Measurements from ENCODE around the gene HAUS8.
"Not testable (repeated sequence)": the region's sequence is repeated elsewhere in the genome, so short reads cannot be mapped to it uniquely, and the experiment has no call there.

The HAUS8 gene

GRCh38 chr19:17101686-17102628 lies 26.7 kb upstream of the HAUS8 start:
- DNase-seq (ENCODE audit: low read depth), result no peak

- no peak for DNase-seq (ENCODE audit: low read depth)
Measured at GRCh38 chr19:17098326-17098725, 23.1 kb upstream of the HAUS8 start.

- DNase-seq (ENCODE audit: low read depth), result no peak
Measured at GRCh38 chr19:17097593-17098126, 22.4 kb upstream of the HAUS8 start.

- no peak for DNase-seq (ENCODE audit: low read depth)
Measured at GRCh38 chr19:17095141-17095919, 20.1 kb upstream of the HAUS8 start.

- not testable (repeated sequence) for DNase-seq (ENCODE audit: low read depth)
Measured at GRCh38 chr19:17094694-17095093, 19.4 kb upstream of the HAUS8 start.

GRCh38 chr19:17092696-17093095 lies 17.4 kb upstream of the HAUS8 start:
- DNase-seq (ENCODE audit: low read depth), result no peak

- no peak for DNase-seq (ENCODE audit: low read depth)
Measured at GRCh38 chr19:17091758-17092333, 16.6 kb upstream of the HAUS8 start.

- DNase-seq (ENCODE audit: low read depth), result no peak
Measured at GRCh38 chr19:17090583-17090982, 15.3 kb upstream of the HAUS8 start.

GRCh38 chr19:17088552-17088951 lies 13.3 kb upstream of the HAUS8 start:
- DNase-seq (ENCODE audit: low read depth), result no peak

- no peak for DNase-seq (ENCODE audit: low read depth)
Measured at GRCh38 chr19:17086834-17087233, 11.6 kb upstream of the HAUS8 start.

GRCh38 chr19:17086120-17086519 lies 10.9 kb upstream of the HAUS8 start:
- no peak for DNase-seq (ENCODE audit: low read depth)

- DNase-seq (ENCODE audit: low read depth), result no peak
Measured at GRCh38 chr19:17081672-17082630, 6.7 kb upstream of the HAUS8 start.

- DNase-seq (ENCODE audit: low read depth), result no peak
Measured at GRCh38 chr19:17080440-17080801, 5.2 kb upstream of the HAUS8 start.

GRCh38 chr19:17079710-17080439 lies 4.6 kb upstream of the HAUS8 start:
- peak; percentile 67 for DNase-seq (ENCODE audit: low read depth)

GRCh38 chr19:17078920-17079709 lies 3.9 kb upstream of the HAUS8 start:
- no peak for DNase-seq (ENCODE audit: low read depth)

- no peak for DNase-seq (ENCODE audit: low read depth)
Measured at GRCh38 chr19:17078036-17078919, 3.0 kb upstream of the HAUS8 start.

- DNase-seq (ENCODE audit: low read depth), result no peak
Measured at GRCh38 chr19:17077447-17078028, 2.3 kb upstream of the HAUS8 start.

- no peak for DNase-seq (ENCODE audit: low read depth)
Measured at GRCh38 chr19:17076543-17076991, 1.3 kb upstream of the HAUS8 start.
